IMR-90 (cell line): ENCODE data around the gene FOCAD. TPM values are rescaled to one million over a fixed set of nuclear protein-coding genes. Genes with fewer than 3 reads are reported as not detected.

Experiments used
- ATAC-seq: fragments of 200-7000 bp; cut with Tn5 transposase; 2 replicates; pipeline ENCODE4 v1.9.1; 2020; ENCODE audit warnings: low read depth, mild to moderate bottlenecking, moderate library complexity
- BruUV-seq: library from RNA; stranded (reverse); fragments of 400-500 nt; replicated peaks from 2 replicates; lab custom pipeline; 2021; lab: Mats Ljungman, UMichigan
- CTCF ChIA-PET: fragments of 300-600 bp; formaldehyde crosslinking; extraction: SDS; loops from one replicate; lab custom pipeline; 2021; ENCODE audit warnings: antibody characterized with exemption; lab: Yijun Ruan, JAX
- POLR2A ChIA-PET: fragments of 300-600 bp; sonication (Branson Sonifier 250); formaldehyde crosslinking; loops from one replicate; lab custom pipeline; 2022; ENCODE audit warnings: antibody characterized with exemption; ENCODE audit not compliant: unreplicated experiment; lab: Charles Lee
- DNase-seq: peaks from one replicate; pipeline ENCODE4 v3.0.0; 2013
- H2AFZ ChIP-seq: replicated peaks from 2 replicates; pipeline ENCODE3; 2013; ENCODE audit warnings: low read length, mild to moderate bottlenecking; ENCODE audit not compliant: poor library complexity
- H2AK5ac ChIP-seq: 2 replicates; pipeline ENCODE4 v1.6.1; 2013; ENCODE audit warnings: low read depth, low read length, inconsistent platforms
- H2AK9ac ChIP-seq: replicated peaks from 2 replicates; pipeline ENCODE3; 2013; ENCODE audit warnings: mild to moderate bottlenecking, low read depth, low read length, moderate library complexity; ENCODE audit not compliant: poor library complexity
- H2BK120ac ChIP-seq: 2 replicates; pipeline ENCODE4 v1.6.1; 2013; ENCODE audit warnings: low read depth, low read length, inconsistent platforms
- H2BK15ac ChIP-seq: 3 replicates; pipeline ENCODE4 v1.6.1; 2013; ENCODE audit warnings: low read depth, low read length, inconsistent platforms
- H2BK20ac ChIP-seq: 2 replicates; pipeline ENCODE4 v1.6.1; 2013; ENCODE audit warnings: low read depth, mild to moderate bottlenecking, inconsistent platforms, low read length, moderate library complexity
- H2BK5ac ChIP-seq: 2 replicates; pipeline ENCODE4 v1.6.1; 2013; ENCODE audit warnings: mild to moderate bottlenecking, low read depth, low read length, inconsistent platforms; ENCODE audit not compliant: poor library complexity, severe bottlenecking
- H3K14ac ChIP-seq: replicated peaks from 2 replicates; pipeline ENCODE4 v1.6.1; 2013; ENCODE audit warnings: low read depth, low read length, inconsistent platforms
- H3K18ac ChIP-seq: 2 replicates; pipeline ENCODE4 v1.6.1; 2013; ENCODE audit warnings: low read depth, low read length, control low read depth
- H3K23ac ChIP-seq: 2 replicates; pipeline ENCODE4 v1.6.1; 2013; ENCODE audit warnings: low read depth, low read length, inconsistent platforms
- H3K27ac ChIP-seq: 2 replicates; pipeline ENCODE4 v1.5.1; 2013; ENCODE audit warnings: mild to moderate bottlenecking, control low read depth, low read length; ENCODE audit not compliant: insufficient read depth
- H3K27me3 ChIP-seq: 2 replicates; pipeline ENCODE4 v1.6.1; 2013; ENCODE audit warnings: low read length; ENCODE audit not compliant: control insufficient read depth, insufficient read depth
- H3K36me3 ChIP-seq: 2 replicates; pipeline ENCODE4 v1.6.1; 2013; ENCODE audit warnings: low read length, mixed read lengths; ENCODE audit not compliant: control insufficient read depth, insufficient read depth
- H3K4ac ChIP-seq: 2 replicates; pipeline ENCODE4 v1.6.1; 2013; ENCODE audit warnings: low read depth, low read length, inconsistent platforms
- H3K4me1 ChIP-seq: 2 replicates; pipeline ENCODE4 v1.6.1; 2013; ENCODE audit warnings: low read length, mixed read lengths; ENCODE audit not compliant: control insufficient read depth, insufficient read depth
- H3K4me2 ChIP-seq: 2 replicates; pipeline ENCODE4 v1.6.1; 2013; ENCODE audit warnings: low read depth, mild to moderate bottlenecking, control low read depth, low read length, moderate library complexity
- H3K4me3 ChIP-seq: 2 replicates; pipeline ENCODE4 v1.5.1; 2013; ENCODE audit warnings: low read depth, mild to moderate bottlenecking, control low read depth, low read length, moderate library complexity; ENCODE audit not compliant: insufficient read depth
- H3K56ac ChIP-seq: 2 replicates; pipeline ENCODE4 v1.6.1; 2013; ENCODE audit warnings: low read length, inconsistent platforms; ENCODE audit not compliant: insufficient read depth; ENCODE audit errors: extremely low read depth
- H3K79me1 ChIP-seq, 2 experiments: 2 replicates each; pipeline ENCODE4 v1.6.1; 2013; ENCODE audit warnings: low read length in 2 of 2, inconsistent platforms in 1 of 2, low read depth in 1 of 2
- H3K9ac ChIP-seq: 2 replicates; pipeline ENCODE4 v1.6.1; 2013; ENCODE audit warnings: low read depth, low read length, control low read depth
- H3K9me1 ChIP-seq: 2 replicates; pipeline ENCODE4 v1.6.1; 2013; ENCODE audit warnings: low read length, inconsistent platforms; ENCODE audit not compliant: insufficient read depth
- H3K9me3 ChIP-seq: 2 replicates; pipeline ENCODE4 v1.6.1; 2013; ENCODE audit warnings: low read length; ENCODE audit not compliant: control insufficient read depth, insufficient read depth
- H4K20me1 ChIP-seq: 2 replicates; pipeline ENCODE4 v1.6.1; 2013; ENCODE audit warnings: low read length, inconsistent platforms; ENCODE audit not compliant: insufficient read depth
- H4K5ac ChIP-seq: 2 replicates; pipeline ENCODE4 v1.6.1; 2013; ENCODE audit warnings: mild to moderate bottlenecking, low read depth, low read length, control low read depth
- H4K8ac ChIP-seq, 2 experiments: 2 replicates each; pipeline ENCODE4 v1.6.1; 2013; ENCODE audit warnings: low read depth in 2 of 2, low read length in 2 of 2, control low read depth in 1 of 2, inconsistent platforms in 1 of 2
- H4K91ac ChIP-seq: 2 replicates; pipeline ENCODE4 v1.6.1; 2013; ENCODE audit warnings: low read depth, low read length, inconsistent platforms; ENCODE audit not compliant: insufficient read depth
- MAZ ChIP-seq: IDR thresholded peaks from 2 replicates; pipeline ENCODE4 v1.6.1; 2012; ENCODE audit warnings: low read depth, mild to moderate bottlenecking, low read length, improper control_type of control experiment, moderate library complexity, borderline replicate concordance
- WGBS, 2 experiments: methylation state at CpG; one replicate each; pipeline versions ENCODE4 v1.1.5 to v1.1.7; 2013; ENCODE audit warnings: missing lambda C conversion rate in 2 of 2; ENCODE audit not compliant: insufficient read length in 1 of 2; ENCODE audit errors: extremely low coverage in 2 of 2; 5-methylcytosine and 5-hydroxymethylcytosine counted together
- dilution Hi-C: fragments of 300-500 bp; cut with HindIII; formaldehyde crosslinking; loops from one replicate; pipeline ENCODE4 v1.14.3; 2018; ENCODE audit warnings: low sequenced_read_pairs; ENCODE audit not compliant: unreplicated experiment
- in situ Hi-C: fragments of 300-500 bp; cut with MboI; formaldehyde crosslinking; loops from 3 replicates; pipeline ENCODE4 v1.14.3; 2019; ENCODE audit warnings: low sequenced_read_pairs, inconsistent platforms, mixed read lengths
- intact Hi-C: fragments of 100-400 bp; cut with micrococcal nuclease; formaldehyde crosslinking; loops from 2 replicates; pipeline ENCODE4 v1.10.0; 2022
- polyA plus RNA-seq, 3 experiments: library from polyadenylated mRNA; depleted of rRNA; stranded (reverse); fragments of >200 nt; gene quantifications; 2 replicates each; pipeline ENCODE4 v1.2.3, GENCODE V29; 2012; ENCODE audit warnings: low replicate concordance in 1 of 3
- total RNA-seq: library from RNA; depleted of rRNA; stranded (reverse); fragments of >200 nt; gene quantifications from 2 replicates; pipeline ENCODE4 v1.2.3, GENCODE V29; 2012

FOCAD gene
- total and polyA plus RNA-seq, 2 of the 4 experiments (the other 2 are of a cell fraction): 28.8 to 91.2 TPM

DNA sequence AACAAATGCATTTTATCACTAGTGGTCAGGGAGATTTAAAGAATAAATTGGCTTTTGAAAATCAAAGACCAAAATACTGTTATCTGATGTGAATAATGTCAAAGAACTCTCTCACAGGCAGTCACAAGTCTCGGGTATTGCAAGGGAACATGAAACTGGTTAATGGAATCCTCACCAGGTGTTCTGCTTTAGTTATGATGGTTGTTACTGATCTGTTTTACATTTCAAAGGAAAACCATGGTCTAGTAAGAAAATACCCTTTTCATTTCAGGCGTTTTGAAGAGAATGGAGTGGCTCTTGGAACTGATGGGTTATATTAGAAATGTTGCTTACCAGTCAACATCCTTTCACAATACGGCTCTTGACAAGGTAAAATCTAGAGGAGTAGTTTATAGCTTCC lies 304.0 kb downstream of the FOCAD start:
- ChIA-PET CTCF (interaction anchor here (0.7 kb wide), 1 partner anchor 108 kb away, joined by 3 read pairs; no protein-coding TSS in a partner anchor), POLR2A (no interaction called here)
- ATAC-seq (no peak), DNase-seq (no peak)
- H3K79me1 ChIP-seq: 0 out of 4 replicates have a peak, but pooled peaks cover 0 to 3% of the 10 kb centered on the region in 2 experiments
- no peak overlapping the region for H3K56ac ChIP-seq
- no peak overlapping the region for H2BK15ac ChIP-seq
- H3K14ac ChIP-seq: no peak overlapping the region
- dilution Hi-C loops (no loop called here), in situ Hi-C loops (no loop called here), intact Hi-C loops (no loop called here)
- no peak overlapping the region for H2BK5ac ChIP-seq
- no peak overlapping the region for H4K5ac ChIP-seq
- no peak overlapping the region for H3K4ac ChIP-seq
- H3K4me2 ChIP-seq: no peak overlapping the region
- H4K91ac ChIP-seq: no peak overlapping the region
- H3K18ac ChIP-seq: no peak overlapping the region
- no TSS peak for BruUV-seq
- WGBS, 2 experiments: no CpG with 5 or more reads among the region's 3 CpGs
- no peaks in the 10 kb centered on the region for H3K27me3 ChIP-seq
- 0 out of 2 replicates have a peak, but pooled peaks cover 2% of the 10 kb centered on the region for H3K9me1 ChIP-seq
- no peaks in the 10 kb centered on the region for H3K9me3 ChIP-seq
- no peak overlapping the region for H2AK9ac ChIP-seq
- no peak overlapping the region for H4K8ac ChIP-seq
- no peak overlapping the region for H3K23ac ChIP-seq
- no peak overlapping the region for H2AFZ ChIP-seq
- H3K9ac ChIP-seq: no peak overlapping the region
- no peak overlapping the region for H3K4me3 ChIP-seq
- peaks cover 11% of the 10 kb centered on the region for H3K4me1 ChIP-seq
- no peak overlapping the region for H3K27ac ChIP-seq
- no peak overlapping the region for H2AK5ac ChIP-seq
- H2BK120ac ChIP-seq: no peak overlapping the region
- no peaks in the 10 kb centered on the region for H4K20me1 ChIP-seq
- no peak for TF ChIP-seq MAZ
- H2BK20ac ChIP-seq: no peak overlapping the region
- H3K36me3 ChIP-seq: peaks cover 8% of the 10 kb centered on the region
